ENCODE data around the gene ERMAP.

Gene ERMAP

GRCh38 chr1:42784547-42784945 is 32.4 kb upstream of the ERMAP start:
- Mint-ChIP-seq H3K27me3 (ENCODE audit: low read depth) (no peaks in the 10 kb centered on the region), H3K4me1 (no peaks in the 10 kb centered on the region), H3K9me3 (no peaks in the 10 kb centered on the region), H3K36me3 (ENCODE audit: low read depth) (peaks cover 31% of the 10 kb centered on the region), H3K27ac (no peak overlapping the region), H3K4me3 (no peak overlapping the region)
- TF ChIP-seq CTCF (IDR thresholded peaks at IDR 0.05; ENCODE audit: unreplicated experiment in 3 of 3) = no peak

- Mint-ChIP-seq H3K4me3 (no peak within 1 kb of the TSS), H3K27me3 (ENCODE audit: low read depth) (no peaks in the 10 kb centered on the region), H3K36me3 (ENCODE audit: low read depth) (peaks cover 26% of the 10 kb centered on the region), H3K4me1 (no peaks in the 10 kb centered on the region), H3K27ac (no peak within 1 kb of the TSS), H3K9me3 (no peaks in the 10 kb centered on the region)
- TF ChIP-seq CTCF (IDR thresholded peaks at IDR 0.05; ENCODE audit: unreplicated experiment in 3 of 3) = no peak
These were observed 31.8 kb upstream of the ERMAP start, which contains the start of gene TMEM269 for GRCh38 chr1:42784946-42785693. Gene TMEM269 (plus strand): TSS chr1:42784991. CDS start chr1:42789894, 4,903 bp downstream.

- TF ChIP-seq CTCF (IDR thresholded peaks at IDR 0.05; ENCODE audit: unreplicated experiment in 3 of 3) = no peak
- H3K27me3 Mint-ChIP-seq (ENCODE audit: low read depth) = no peaks in the 10 kb centered on the region
- no peaks in the 10 kb centered on the region for H3K4me1 Mint-ChIP-seq
- H3K4me3 Mint-ChIP-seq = no peak overlapping the region
- H3K27ac Mint-ChIP-seq = no peak overlapping the region
- H3K9me3 Mint-ChIP-seq = no peaks in the 10 kb centered on the region
- H3K36me3 Mint-ChIP-seq (ENCODE audit: low read depth) = peaks cover 17% of the 10 kb centered on the region
These were observed 30.8 kb upstream of the ERMAP start for GRCh38 chr1:42786097-42786496.

- Mint-ChIP-seq H3K4me1 (no peaks in the 10 kb centered on the region), H3K36me3 (ENCODE audit: low read depth) (peaks cover 9% of the 10 kb centered on the region), H3K9me3 (no peaks in the 10 kb centered on the region), H3K4me3 (no peak overlapping the region), H3K27me3 (ENCODE audit: low read depth) (no peaks in the 10 kb centered on the region), H3K27ac (no peak overlapping the region)
- TF ChIP-seq CTCF (IDR thresholded peaks at IDR 0.05; ENCODE audit: unreplicated experiment in 3 of 3) = no peak
These were observed 28.9 kb upstream of the ERMAP start for GRCh38 chr1:42788021-42788420.

- H3K27me3 Mint-ChIP-seq (ENCODE audit: low read depth) = no peaks in the 10 kb centered on the region
- no peak overlapping the region for H3K27ac Mint-ChIP-seq
- no peak overlapping the region for H3K4me3 Mint-ChIP-seq
- H3K36me3 Mint-ChIP-seq (ENCODE audit: low read depth) = no peaks in the 10 kb centered on the region
- H3K4me1 Mint-ChIP-seq = no peaks in the 10 kb centered on the region
- TF ChIP-seq CTCF (IDR thresholded peaks at IDR 0.05; ENCODE audit: unreplicated experiment in 3 of 3) = no peak
- no peaks in the 10 kb centered on the region for H3K9me3 Mint-ChIP-seq
These were observed 23.1 kb upstream of the ERMAP start for GRCh38 chr1:42793824-42794223.

- no peak for TF ChIP-seq CTCF (IDR thresholded peaks at IDR 0.05; ENCODE audit: unreplicated experiment in 3 of 3)
- Mint-ChIP-seq H3K27ac (no peak overlapping the region), H3K36me3 (ENCODE audit: low read depth) (no peaks in the 10 kb centered on the region), H3K4me1 (no peaks in the 10 kb centered on the region), H3K9me3 (no peaks in the 10 kb centered on the region), H3K4me3 (no peak overlapping the region), H3K27me3 (ENCODE audit: low read depth) (no peaks in the 10 kb centered on the region)
These were observed 19.5 kb upstream of the ERMAP start for GRCh38 chr1:42797414-42797813.
